Ascending aorta (tissue), 2 donors: ENCODE data around the gene TEX264. TPM values are rescaled to one million over a fixed set of nuclear protein-coding genes. Genes with fewer than 3 reads are reported as not detected.

ENCODE experiments used
- DNase-seq, 2 donors: peaks; one replicate each; pipeline ENCODE4 v3.0.0-alpha.2; 2019; ENCODE audit warnings: low spot score in 2 of 2
- H3K27ac ChIP-seq, 2 donors: fragments of 200-600 bp; sonication (generic); one replicate each; pipeline ENCODE4 v1.5.1; 2016 to 2017; ENCODE audit warnings: mild to moderate bottlenecking in 1 of 2
- H3K27me3 ChIP-seq: fragments of 200-600 bp; sonication (generic); one replicate; pipeline ENCODE4 v1.5.1; 2017
- H3K36me3 ChIP-seq, 2 donors: fragments of 200-600 bp; sonication (generic); one replicate each; pipeline ENCODE4 v1.5.1; 2016
- H3K4me1 ChIP-seq, 2 donors: fragments of 200-600 bp; sonication (generic); one replicate each; pipeline ENCODE4 v1.5.1; 2016 to 2017; ENCODE audit warnings: mild to moderate bottlenecking in 1 of 2
- H3K4me3 ChIP-seq, 2 donors: fragments of 200-600 bp; sonication (generic); one replicate each; pipeline ENCODE4 v1.5.1; 2016 to 2017; ENCODE audit warnings: mild to moderate bottlenecking in 1 of 2
- H3K9me3 ChIP-seq, 2 donors: fragments of 200-600 bp; sonication (generic); one replicate each; pipeline ENCODE4 v1.5.1; 2016
- intact Hi-C: fragments of 100-400 bp; cut with DNase I; formaldehyde crosslinking; loops from one replicate; pipeline ENCODE4 v1.15.1; 2023
- total RNA-seq: library from RNA; depleted of rRNA; stranded (reverse); fragments of >200 nt; gene quantifications from one replicate; pipeline ENCODE4 v1.1.0, GENCODE V29; 2016
- TF ChIP-seq, protein P1 (sequence below), 3 experiments: fragments of 200-600 bp in 2 of 3; fragments of 450-650 bp in 1 of 3; sonication (generic) in 2 of 3; IDR thresholded peaks; one replicate each; pipeline ENCODE4 v1.5.1; 2016 to 2019; ENCODE audit warnings: antibody characterized with exemption in 3 of 3, mild to moderate bottlenecking in 1 of 3, moderate library complexity in 1 of 3

TEX264 gene
- total RNA-seq, 1 donor from 2014 or later, result 69.1 TPM

- intact Hi-C loops, result no loop called here
- no peak overlapping the region for H3K4me3 ChIP-seq
- no peaks in the 10 kb centered on the region for H3K9me3 ChIP-seq
- H3K27me3 ChIP-seq, result no peaks in the 10 kb centered on the region
- TF ChIP-seq, protein P1, sequence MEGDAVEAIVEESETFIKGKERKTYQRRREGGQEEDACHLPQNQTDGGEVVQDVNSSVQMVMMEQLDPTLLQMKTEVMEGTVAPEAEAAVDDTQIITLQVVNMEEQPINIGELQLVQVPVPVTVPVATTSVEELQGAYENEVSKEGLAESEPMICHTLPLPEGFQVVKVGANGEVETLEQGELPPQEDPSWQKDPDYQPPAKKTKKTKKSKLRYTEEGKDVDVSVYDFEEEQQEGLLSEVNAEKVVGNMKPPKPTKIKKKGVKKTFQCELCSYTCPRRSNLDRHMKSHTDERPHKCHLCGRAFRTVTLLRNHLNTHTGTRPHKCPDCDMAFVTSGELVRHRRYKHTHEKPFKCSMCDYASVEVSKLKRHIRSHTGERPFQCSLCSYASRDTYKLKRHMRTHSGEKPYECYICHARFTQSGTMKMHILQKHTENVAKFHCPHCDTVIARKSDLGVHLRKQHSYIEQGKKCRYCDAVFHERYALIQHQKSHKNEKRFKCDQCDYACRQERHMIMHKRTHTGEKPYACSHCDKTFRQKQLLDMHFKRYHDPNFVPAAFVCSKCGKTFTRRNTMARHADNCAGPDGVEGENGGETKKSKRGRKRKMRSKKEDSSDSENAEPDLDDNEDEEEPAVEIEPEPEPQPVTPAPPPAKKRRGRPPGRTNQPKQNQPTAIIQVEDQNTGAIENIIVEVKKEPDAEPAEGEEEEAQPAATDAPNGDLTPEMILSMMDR (IDR thresholded peaks at IDR 0.05), result no peak
- no peak overlapping the region for H3K27ac ChIP-seq
- DNase-seq, result no peak
- no peaks in the 10 kb centered on the region for H3K4me1 ChIP-seq
- peaks cover 38 to 70% of the 10 kb centered on the region in 2 donors for H3K36me3 ChIP-seq
These were observed 31.1 kb downstream of the TEX264 start for GRCh38 chr3:51702156-51702555.

DNA sequence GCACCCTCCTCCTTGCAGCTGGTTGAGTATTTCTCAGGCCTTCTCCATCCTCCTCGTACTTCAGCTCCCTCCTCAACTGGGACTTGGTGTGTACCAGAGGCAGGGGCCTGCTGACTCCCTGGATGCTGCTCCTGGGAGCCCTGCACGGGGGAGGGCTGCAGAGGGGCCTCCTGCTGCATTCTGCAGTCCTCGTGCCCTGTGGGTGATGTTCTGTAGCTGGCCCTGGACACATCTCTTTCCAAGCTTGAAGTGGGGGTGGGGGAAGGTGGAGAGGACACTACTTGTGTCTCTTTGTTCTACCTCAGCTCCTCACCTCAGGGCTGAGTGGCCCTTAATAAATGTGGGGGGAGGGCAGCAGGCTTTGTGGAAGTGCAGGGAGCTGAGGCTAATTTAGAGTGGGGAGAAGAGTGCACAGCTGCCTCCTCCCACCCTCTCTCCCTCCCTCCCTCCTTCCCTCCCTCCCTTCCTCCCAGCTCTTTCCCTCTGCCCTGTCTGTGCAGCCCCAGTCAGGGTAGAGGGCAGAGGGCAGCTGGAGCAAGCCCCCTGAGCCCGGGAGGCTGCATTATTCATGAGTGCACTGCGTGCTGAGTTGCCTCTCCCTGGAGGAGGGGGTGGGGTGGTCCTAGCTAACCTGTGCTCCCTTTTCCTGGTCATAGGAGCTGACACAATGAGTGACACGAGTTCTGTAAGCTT, 32.2 kb downstream of the TEX264 start:
- H3K4me3 ChIP-seq, result no peak overlapping the region
- H3K4me1 ChIP-seq, result no peaks in the 10 kb centered on the region
- no peak for DNase-seq
- H3K27ac ChIP-seq, result no peak overlapping the region
- TF ChIP-seq, protein P1 (IDR thresholded peaks at IDR 0.05), result no peak
- H3K9me3 ChIP-seq, result no peaks in the 10 kb centered on the region
- peaks cover 30 to 61% of the 10 kb centered on the region in 2 donors for H3K36me3 ChIP-seq
- no peaks in the 10 kb centered on the region for H3K27me3 ChIP-seq
- intact Hi-C loops, result no loop called here

DNA sequence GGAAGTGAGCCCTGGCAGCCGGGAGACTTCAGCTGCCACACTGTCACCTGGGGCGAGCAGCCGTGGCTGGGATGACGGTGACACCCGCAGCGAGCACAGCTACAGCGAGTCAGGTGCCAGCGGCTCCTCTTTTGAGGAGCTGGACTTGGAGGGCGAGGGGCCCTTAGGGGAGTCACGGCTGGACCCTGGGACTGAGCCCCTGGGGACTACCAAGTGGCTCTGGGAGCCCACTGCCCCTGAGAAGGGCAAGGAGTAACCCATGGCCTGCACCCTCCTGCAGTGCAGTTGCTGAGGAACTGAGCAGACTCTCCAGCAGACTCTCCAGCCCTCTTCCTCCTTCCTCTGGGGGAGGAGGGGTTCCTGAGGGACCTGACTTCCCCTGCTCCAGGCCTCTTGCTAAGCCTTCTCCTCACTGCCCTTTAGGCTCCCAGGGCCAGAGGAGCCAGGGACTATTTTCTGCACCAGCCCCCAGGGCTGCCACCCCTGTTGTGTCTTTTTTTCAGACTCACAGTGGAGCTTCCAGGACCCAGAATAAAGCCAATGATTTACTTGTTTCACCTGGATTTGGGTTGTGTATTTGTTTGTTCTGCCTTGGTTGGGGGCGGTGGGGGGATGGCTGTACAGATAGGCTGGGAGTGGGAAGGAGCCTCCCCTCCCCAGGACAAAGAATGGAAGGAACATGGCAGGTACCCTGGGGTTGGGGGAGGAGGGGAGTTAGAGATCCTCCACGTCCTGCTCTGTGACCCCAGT, 32.9 kb downstream of the TEX264 start:
- TF ChIP-seq, protein P1 (IDR thresholded peaks at IDR 0.05), result no peak
- H3K4me3 ChIP-seq, result no peak overlapping the region
- peaks cover 30 to 57% of the 10 kb centered on the region in 2 donors for H3K36me3 ChIP-seq
- H3K27ac ChIP-seq, result no peak overlapping the region
- intact Hi-C loops, result no loop called here
- DNase-seq, result no peak
- H3K9me3 ChIP-seq, result no peaks in the 10 kb centered on the region
- H3K27me3 ChIP-seq, result no peaks in the 10 kb centered on the region
- no peaks in the 10 kb centered on the region for H3K4me1 ChIP-seq

DNA sequence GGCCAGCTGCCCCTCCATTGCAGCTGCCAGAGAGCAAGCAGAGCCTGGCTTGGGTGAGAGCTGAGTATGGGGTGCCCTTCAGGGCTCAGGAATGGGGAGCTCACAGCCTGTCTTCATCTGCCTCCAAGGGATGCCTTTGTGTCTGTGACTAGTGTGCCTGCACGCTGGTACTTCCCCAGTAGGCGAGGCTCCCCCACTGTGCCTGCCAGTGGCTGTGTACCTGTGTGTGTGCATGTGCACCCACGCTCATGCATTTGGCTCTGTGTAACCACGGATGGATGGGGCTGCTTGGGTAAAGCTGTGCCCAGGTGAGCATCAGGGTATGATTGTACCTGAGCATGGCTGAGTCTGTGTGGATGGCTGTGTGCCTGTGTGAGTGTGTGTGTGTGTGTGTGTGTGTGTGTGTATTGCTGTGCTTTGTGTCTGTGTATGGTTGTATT, 33.5 kb downstream of the TEX264 start:
- H3K9me3 ChIP-seq, result no peaks in the 10 kb centered on the region
- no peak for DNase-seq
- no peak overlapping the region for H3K27ac ChIP-seq
- TF ChIP-seq, protein P1 (IDR thresholded peaks at IDR 0.05), result no peak
- intact Hi-C loops, result no loop called here
- H3K27me3 ChIP-seq, result no peaks in the 10 kb centered on the region
- peaks cover 24 to 51% of the 10 kb centered on the region in 2 donors for H3K36me3 ChIP-seq
- no peak overlapping the region for H3K4me3 ChIP-seq
- H3K4me1 ChIP-seq, result no peaks in the 10 kb centered on the region

DNA sequence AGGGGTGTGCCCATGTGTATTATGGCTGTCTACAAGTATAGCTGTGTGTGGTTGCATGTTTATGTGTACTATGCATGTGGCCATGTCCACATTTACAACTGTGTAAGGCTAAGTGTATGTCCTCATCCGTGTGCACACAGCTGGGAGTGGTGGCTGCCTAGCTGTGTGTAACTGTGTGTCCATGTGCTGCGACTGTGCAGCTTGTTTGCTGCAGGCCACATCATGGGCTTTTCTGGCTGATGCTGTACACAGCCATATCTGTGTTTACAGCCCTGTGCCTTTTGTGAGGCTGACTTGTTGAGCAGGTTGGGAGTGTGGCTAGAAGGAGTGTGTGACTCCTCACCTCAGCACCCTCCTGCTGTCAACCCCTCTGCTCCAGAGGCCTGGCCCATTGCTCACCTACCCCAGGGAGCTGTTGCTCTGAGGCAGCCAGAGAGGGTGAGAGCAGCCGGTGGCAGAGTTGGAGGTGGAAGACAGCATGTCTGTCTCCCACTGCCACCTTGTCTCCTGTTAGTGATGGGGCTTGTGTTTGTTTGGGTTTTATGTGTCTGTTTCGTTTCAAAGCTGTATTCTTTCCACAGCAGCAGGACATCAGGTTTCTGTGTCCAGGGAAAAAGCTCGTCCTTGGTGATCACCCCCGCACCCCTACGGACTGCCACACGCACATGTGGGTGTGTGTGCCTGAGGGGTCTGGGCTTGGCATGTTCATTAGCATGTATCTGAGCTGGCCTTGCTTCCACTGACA, 34.4 kb downstream of the TEX264 start:
- DNase-seq, result no peak
- H3K27me3 ChIP-seq, result no peaks in the 10 kb centered on the region
- no peaks in the 10 kb centered on the region for H3K9me3 ChIP-seq
- H3K4me3 ChIP-seq, result no peak overlapping the region
- H3K27ac ChIP-seq, result no peak overlapping the region
- TF ChIP-seq, protein P1 (IDR thresholded peaks at IDR 0.05), result no peak
- intact Hi-C loops, result no loop called here
- H3K4me1 ChIP-seq, result no peaks in the 10 kb centered on the region
- peaks cover 15 to 42% of the 10 kb centered on the region in 2 donors for H3K36me3 ChIP-seq
